GM06990 (cell line): ENCODE results near the gene ITGB8.

Source experiments
- DNase-seq: peaks from one replicate; pipeline ENCODE4 v3.0.0-alpha.2; 2011; ENCODE audit not compliant: insufficient read length; ENCODE audit errors: extremely low read depth
- H3K27me3 ChIP-seq: replicated peaks from 2 replicates; pipeline ENCODE4 v1.6.0; 2011; ENCODE audit warnings: low read length; ENCODE audit not compliant: control insufficient read depth, insufficient read depth
- H3K36me3 ChIP-seq: 2 replicates; pipeline ENCODE4 v1.5.1; 2011; ENCODE audit warnings: low read length; ENCODE audit not compliant: control insufficient read depth, insufficient read depth
- H3K4me3 ChIP-seq: replicated peaks from 2 replicates; pipeline ENCODE4 v1.5.1; 2011; ENCODE audit warnings: low read depth, mild to moderate bottlenecking, control low read depth, low read length
- TF ChIP-seq, protein P1 (sequence below): IDR thresholded peaks from 2 replicates; pipeline ENCODE4 v1.5.1; 2011; ENCODE audit warnings: low read length, control low read depth, mild to moderate bottlenecking, inconsistent platforms; ENCODE audit not compliant: insufficient read depth, poor library complexity, severe bottlenecking

Gene ITGB8

GRCh38 chr7:20317413-20317812, 13.3 kb upstream of the ITGB8 start:
- no peak overlapping the region for H3K4me3 ChIP-seq
- TF ChIP-seq, protein P1, sequence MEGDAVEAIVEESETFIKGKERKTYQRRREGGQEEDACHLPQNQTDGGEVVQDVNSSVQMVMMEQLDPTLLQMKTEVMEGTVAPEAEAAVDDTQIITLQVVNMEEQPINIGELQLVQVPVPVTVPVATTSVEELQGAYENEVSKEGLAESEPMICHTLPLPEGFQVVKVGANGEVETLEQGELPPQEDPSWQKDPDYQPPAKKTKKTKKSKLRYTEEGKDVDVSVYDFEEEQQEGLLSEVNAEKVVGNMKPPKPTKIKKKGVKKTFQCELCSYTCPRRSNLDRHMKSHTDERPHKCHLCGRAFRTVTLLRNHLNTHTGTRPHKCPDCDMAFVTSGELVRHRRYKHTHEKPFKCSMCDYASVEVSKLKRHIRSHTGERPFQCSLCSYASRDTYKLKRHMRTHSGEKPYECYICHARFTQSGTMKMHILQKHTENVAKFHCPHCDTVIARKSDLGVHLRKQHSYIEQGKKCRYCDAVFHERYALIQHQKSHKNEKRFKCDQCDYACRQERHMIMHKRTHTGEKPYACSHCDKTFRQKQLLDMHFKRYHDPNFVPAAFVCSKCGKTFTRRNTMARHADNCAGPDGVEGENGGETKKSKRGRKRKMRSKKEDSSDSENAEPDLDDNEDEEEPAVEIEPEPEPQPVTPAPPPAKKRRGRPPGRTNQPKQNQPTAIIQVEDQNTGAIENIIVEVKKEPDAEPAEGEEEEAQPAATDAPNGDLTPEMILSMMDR: no peak
- H3K36me3 ChIP-seq: no peaks in the 10 kb centered on the region
- no peaks in the 10 kb centered on the region for H3K27me3 ChIP-seq
- no peak for DNase-seq

DNA sequence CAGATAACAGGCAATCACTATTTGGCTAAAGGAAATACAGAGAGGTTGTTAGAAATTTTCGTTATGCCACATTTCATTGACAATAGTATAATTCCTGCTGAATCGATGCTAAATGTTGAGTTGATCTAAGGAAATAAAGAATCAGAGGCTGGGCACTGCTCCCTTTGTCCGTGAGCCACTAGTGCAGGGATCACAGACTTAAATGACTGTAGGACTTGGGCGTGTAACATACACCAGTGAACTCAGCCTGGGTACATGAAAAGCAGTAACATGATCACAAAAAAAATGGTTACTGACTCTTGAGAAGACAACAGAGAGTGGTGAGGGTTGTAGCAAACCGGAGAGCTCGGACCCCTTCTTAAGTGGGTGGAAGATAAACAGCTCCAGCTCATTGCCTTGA, 11.8 kb upstream of the ITGB8 start:
- no peak overlapping the region for H3K4me3 ChIP-seq
- TF ChIP-seq, protein P1: no peak
- H3K36me3 ChIP-seq: no peaks in the 10 kb centered on the region
- no peaks in the 10 kb centered on the region for H3K27me3 ChIP-seq
- no peak for DNase-seq

DNA sequence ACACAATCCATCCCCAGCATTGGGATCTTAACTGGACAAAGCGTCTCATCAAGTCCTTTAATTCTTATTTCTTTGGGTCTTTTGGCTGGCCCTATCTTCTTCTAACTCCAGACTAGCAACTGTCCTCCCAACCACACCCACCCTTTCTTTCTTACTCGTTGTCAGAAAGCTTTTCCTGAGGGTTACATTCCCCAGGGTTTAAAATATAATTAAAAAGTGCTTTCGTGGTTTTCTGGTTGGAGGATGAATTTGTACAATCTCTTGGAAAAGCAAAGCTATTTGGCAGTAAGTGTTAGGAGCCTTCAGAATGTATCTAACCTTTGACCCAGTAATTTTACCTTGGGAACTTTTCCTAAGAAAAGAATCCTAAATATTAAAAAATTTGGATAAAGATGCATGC, 10.4 kb upstream of the ITGB8 start:
- Histone ChIP-seq H3K27me3 (no peaks in the 10 kb centered on the region), H3K4me3 (no peak overlapping the region), H3K36me3 (no peaks in the 10 kb centered on the region)
- DNase-seq: no peak
- TF ChIP-seq, protein P1: no peak

- H3K4me3 ChIP-seq: no peak overlapping the region
- no peaks in the 10 kb centered on the region for H3K36me3 ChIP-seq
- DNase-seq: no peak
- TF ChIP-seq, protein P1: no peak
- no peaks in the 10 kb centered on the region for H3K27me3 ChIP-seq
These were observed 9.9 kb upstream of the ITGB8 start for GRCh38 chr7:20320786-20321185.

GRCh38 chr7:20323595-20323994, 7.1 kb upstream of the ITGB8 start:
- DNase-seq: no peak
- TF ChIP-seq, protein P1: no peak
- H3K36me3 ChIP-seq: no peaks in the 10 kb centered on the region
- H3K4me3 ChIP-seq: no peak overlapping the region
- no peaks in the 10 kb centered on the region for H3K27me3 ChIP-seq

DNA sequence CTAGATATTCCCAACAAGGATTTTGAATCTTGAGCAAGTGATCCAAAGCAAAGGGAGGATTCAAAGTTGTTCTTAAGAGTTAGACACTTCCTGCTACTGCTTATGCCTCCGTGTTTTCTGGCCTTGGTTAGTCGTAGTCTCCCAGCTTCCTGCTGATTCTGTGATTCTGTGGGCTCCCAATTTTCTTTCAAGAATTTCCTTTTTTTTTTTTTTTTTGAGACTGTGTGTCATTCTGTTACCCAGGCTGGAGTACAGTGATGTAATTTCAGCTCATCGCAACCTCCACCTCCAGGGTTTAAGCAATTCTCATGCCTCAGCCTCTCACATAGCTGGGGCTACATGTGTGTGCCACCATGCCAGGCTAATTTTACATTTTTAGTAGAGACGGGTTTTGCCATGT, 4.4 kb upstream of the ITGB8 start:
- Histone ChIP-seq H3K4me3 (no peak overlapping the region), H3K36me3 (no peaks in the 10 kb centered on the region), H3K27me3 (no peaks in the 10 kb centered on the region)
- TF ChIP-seq, protein P1: no peak
- DNase-seq: no peak
